Measurements from ENCODE around the gene SNRNP70. TPM values are rescaled to one million over a fixed set of nuclear protein-coding genes. Genes with fewer than 3 reads are reported as not detected.
"Not testable (repeated sequence)": the region's sequence is repeated elsewhere in the genome, so short reads cannot be mapped to it uniquely, and the experiment has no call there.

The SNRNP70 gene
- polyA plus RNA-seq, 3 donors from 2014 or later: 42.6 to 84.4 (median 48.8) TPM

DNA sequence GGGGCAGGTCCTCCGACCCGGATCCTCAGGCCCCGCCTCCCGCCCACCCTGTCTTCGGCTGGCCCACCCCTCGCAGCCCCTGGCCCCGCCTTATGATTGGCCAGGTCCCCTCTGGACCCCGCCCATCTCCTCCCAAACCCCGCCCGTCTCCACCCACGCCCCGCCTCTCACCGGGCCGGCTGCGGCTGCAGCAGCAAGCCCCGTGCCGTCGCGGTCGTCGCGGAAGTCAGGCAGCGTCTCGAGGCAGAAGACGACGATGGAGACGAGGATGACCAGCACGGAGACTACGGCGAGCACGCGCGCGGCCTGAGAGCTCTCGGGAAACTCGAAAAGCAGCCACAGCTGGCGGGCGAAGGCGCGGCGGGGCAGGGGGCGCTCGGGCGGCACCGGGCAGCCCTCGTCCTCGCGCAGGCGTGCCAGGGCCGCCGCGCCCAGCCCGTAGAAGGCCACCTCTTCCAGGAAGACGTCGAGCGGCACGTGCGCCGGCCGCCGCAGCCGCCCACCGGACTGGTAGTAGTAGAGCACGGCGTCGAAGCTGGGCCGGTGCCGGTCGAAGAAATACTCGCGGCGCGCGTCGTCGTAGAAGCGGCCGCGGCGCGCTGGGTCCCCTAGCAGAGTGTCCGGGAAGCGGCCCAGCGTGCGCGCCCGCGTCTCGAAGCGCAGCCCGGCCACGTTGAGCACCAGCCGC is 13.2 kb upstream of the SNRNP70 start:
- H3K27ac Mint-ChIP-seq: no peak overlapping the region

DNA sequence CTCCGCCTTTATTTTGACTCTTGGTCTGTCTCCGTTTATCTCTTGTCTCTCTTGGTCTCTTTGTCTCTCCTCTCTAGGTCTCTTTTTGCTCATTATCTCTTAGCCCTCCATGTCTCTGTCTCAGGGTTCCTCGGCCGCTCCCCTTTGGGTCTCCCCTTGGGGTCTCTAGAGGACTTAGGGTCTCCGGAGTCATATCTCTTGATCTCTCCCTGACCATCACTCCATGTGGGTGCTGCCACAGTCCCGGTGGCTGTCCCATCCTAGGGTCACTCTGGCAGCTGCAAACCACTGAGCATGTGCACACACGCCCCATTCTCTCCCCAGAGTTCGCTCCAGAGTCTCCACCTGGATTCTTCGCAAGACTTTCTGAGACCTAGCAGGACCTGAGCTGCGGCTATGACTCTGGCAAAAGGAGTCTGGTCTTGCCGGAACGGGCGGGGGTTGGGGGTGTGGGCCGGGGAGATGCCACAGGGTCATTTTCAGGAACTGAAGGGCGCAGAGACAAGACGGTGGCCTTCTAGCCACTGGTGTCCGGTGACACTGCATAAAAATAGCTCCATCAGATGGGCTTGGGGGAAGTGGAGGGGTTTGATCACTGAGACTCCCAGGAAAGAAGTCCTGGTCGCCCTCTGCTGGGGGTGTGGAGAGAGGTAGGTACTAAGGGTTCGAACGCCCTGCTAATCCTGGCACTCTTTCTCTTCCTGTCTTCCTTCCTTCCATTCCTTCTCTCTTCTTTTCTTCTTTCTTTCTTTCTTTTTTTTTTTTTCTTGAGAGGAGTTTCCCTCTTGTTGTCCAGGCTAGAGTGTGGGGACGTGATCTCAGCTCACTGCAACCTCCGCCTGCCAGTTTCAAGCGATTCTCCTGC is 11.5 kb upstream of the SNRNP70 start:
- H3K4me3 Mint-ChIP-seq: peak overlapping the region; percentile 5 to 80 (median 56)
- peaks cover 0 to 11% (median 0%) of the 10 kb centered on the region in 6 donors for H3K9me3 Mint-ChIP-seq
- H3K27ac Mint-ChIP-seq: no peak overlapping the region
- DNase-seq: no peak
- peaks cover 10 to 37% (median 23%) of the 10 kb centered on the region in 3 donors for H3K27me3 Mint-ChIP-seq (ENCODE audit: low read depth in 3 of 3)
- peaks cover 19% of the 10 kb centered on the region in 2 donors for H3K4me1 Mint-ChIP-seq
- peaks cover 0 to 10% (median 9%) of the 10 kb centered on the region in 3 donors for H3K36me3 Mint-ChIP-seq

More for the DNA sequence above, 13.2 kb upstream of the SNRNP70 start:
- no peak for DNase-seq
- peaks cover 10 to 39% (median 21%) of the 10 kb centered on the region in 3 donors for H3K27me3 Mint-ChIP-seq (ENCODE audit: low read depth in 3 of 3)
- peak overlapping the region in 3 of 5 donors; percentile 40 to 53 (median 44) for H3K4me3 Mint-ChIP-seq
- peaks cover 0 to 10% (median 9%) of the 10 kb centered on the region in 3 donors for H3K36me3 Mint-ChIP-seq
- H3K4me1 Mint-ChIP-seq: peaks cover 19% of the 10 kb centered on the region in 2 donors
- H3K9me3 Mint-ChIP-seq: peaks cover 0 to 11% (median 0%) of the 10 kb centered on the region in 6 donors

DNA sequence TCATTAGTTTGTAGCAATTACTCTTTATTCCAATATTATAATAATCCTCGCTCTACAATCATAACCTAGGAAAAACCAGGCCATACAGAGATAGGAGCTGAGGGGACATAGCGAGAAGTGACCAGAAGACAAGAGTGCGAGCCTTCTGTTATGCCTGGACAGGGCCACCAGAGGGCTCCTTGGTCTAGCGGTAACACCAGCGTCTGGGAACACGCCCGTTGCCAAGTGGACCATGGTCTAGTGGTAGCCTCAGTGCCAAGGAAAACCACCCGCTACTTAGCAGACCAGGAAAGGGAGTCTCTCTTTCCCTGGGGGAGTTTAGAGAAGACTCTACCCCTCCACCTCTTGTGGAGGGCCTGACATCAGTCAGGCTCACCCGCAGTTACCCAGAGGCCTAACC is 10.4 kb upstream of the SNRNP70 start:
- peaks cover 6 to 32% (median 21%) of the 10 kb centered on the region in 3 donors for H3K27me3 Mint-ChIP-seq (ENCODE audit: low read depth in 3 of 3)
- DNase-seq, H3K4me3 Mint-ChIP-seq, H3K9me3 Mint-ChIP-seq, H3K36me3 Mint-ChIP-seq, H3K27ac Mint-ChIP-seq: not testable (repeated sequence)
- H3K4me1 Mint-ChIP-seq: peaks cover 19% of the 10 kb centered on the region in 2 donors

DNA sequence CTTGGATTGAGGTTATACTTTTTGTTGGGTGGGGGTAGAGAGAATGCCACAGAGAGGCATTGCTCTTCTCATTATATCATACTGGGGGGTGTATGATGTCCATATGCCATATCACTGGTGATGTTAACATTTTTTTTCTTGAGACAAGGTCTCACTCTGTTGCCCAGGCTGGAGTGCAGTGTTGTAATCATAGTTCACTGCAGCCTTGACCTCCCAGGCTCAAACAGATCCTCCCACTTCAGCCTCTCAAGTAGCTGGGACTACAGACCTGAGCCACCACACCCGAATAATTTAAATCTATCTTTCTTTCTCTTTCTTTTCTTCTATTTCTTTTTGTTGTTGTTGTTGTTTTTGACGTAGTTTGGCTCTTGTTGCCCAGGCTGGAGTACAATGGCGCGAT is 4.9 kb upstream of the SNRNP70 start:
- Mint-ChIP-seq H3K4me1 (peaks cover 5 to 7% of the 10 kb centered on the region in 2 donors), H3K27ac (no peak overlapping the region), H3K36me3 (no peaks in the 10 kb centered on the region), H3K9me3 (no peaks in the 10 kb centered on the region), H3K27me3 (ENCODE audit: low read depth in 3 of 3) (peaks cover 9 to 13% (median 10%) of the 10 kb centered on the region in 3 donors), H3K4me3 (no peak overlapping the region)
- DNase-seq: no peak

DNA sequence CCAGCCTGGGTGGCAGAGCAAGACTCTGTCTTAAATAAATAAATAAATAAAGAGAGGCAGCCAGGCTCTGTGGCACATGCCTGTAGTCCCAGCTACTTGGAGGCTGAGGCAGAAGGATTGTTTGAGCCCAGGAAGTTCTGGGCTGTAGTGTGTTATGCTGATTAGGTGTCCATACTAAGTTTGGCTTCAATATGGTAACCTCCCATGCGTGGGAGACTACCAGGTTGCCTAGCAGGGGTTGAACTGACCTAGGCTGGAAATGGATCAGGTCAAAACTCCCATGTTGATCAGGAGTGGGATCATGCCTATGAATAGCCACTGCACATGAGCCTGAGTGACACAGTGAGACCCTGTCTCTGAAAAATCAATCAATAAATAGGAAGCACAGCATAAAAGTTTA is 4.0 kb upstream of the SNRNP70 start:
- no peak overlapping the region for H3K4me3 Mint-ChIP-seq
- peaks cover 11 to 13% of the 10 kb centered on the region in 2 donors for H3K4me1 Mint-ChIP-seq
- no peaks in the 10 kb centered on the region for H3K9me3 Mint-ChIP-seq
- peaks cover 18 to 20% (median 18%) of the 10 kb centered on the region in 3 donors for H3K27me3 Mint-ChIP-seq (ENCODE audit: low read depth in 3 of 3)
- no peak overlapping the region for H3K27ac Mint-ChIP-seq
- DNase-seq: no peak
- H3K36me3 Mint-ChIP-seq: no peaks in the 10 kb centered on the region

DNA sequence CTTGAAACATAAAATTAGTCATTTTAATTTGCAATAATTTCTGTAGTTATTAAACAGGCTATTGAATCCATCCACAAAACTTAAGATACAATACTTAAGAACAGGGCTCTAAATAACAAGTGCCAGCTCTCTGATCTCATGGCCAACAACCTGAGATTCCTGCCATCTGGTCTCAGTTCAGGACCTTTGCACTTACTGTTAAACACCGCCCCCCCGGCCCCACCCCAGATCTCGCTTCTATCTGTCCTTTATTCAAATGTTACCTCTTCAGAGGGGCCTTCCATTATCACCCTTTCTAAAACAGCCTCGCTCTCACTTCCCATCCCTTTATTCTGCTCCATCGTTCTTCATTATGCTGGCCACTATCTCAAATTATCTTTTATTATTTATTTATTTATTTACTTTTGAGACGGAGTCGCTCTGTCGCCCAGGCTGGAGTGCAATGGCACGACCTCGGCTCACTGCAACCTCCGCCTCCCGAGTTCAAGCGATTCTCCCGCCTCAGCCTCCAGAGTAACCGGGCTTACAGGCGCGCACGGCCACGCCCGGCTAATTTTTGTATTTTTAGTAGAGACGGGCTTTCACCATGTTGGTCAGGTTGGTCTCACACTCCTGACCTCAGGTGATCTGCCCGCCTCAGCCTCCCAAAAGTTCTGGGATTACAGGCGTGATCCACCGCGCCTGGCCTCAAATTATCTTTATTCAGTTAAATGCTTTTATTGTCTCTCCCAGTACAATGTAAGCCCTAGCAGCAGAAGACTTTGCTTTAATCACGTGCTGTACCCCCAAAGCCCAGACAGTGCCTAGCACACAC is 838 bp upstream of the SNRNP70 start:
- Mint-ChIP-seq H3K4me3 (peak overlapping the region; percentile 93 to 96 (median 95)), H3K27me3 (ENCODE audit: low read depth in 3 of 3) (peaks cover 20 to 22% (median 20%) of the 10 kb centered on the region in 3 donors), H3K36me3 (peaks cover 3 to 7% (median 4%) of the 10 kb centered on the region in 3 donors), H3K27ac (peak overlapping the region; percentile 83 to 96 (median 93)), H3K9me3 (no peaks in the 10 kb centered on the region), H3K4me1 (peaks cover 35 to 36% of the 10 kb centered on the region in 2 donors)
- DNase-seq: no peak

DNA sequence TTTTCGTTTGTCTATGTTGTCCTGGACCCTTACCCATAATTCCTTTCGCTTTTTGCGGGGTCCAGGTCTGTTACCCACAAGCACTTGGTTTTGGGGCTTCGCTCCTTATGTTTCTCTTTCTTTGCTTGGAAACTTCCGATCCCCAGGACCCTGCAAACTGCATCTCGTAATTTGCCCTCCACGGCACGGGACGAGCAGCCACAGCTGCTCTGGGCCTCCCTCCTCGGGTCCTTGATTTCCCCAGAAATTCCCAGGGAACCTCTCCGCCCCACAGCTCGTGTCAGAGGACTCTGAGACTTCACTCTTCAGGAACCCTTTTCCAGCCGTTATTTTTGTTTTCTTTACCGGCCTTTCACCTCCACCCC is 599 bp downstream of the SNRNP70 start:
- H3K27ac Mint-ChIP-seq: peak overlapping the region; percentile 80 to 96 (median 92)
- H3K9me3 Mint-ChIP-seq: no peaks in the 10 kb centered on the region
- peaks cover 35 to 41% of the 10 kb centered on the region in 2 donors for H3K4me1 Mint-ChIP-seq
- no peak for DNase-seq
- H3K36me3 Mint-ChIP-seq: peaks cover 4 to 10% (median 7%) of the 10 kb centered on the region in 3 donors
- peak overlapping the region; percentile 93 to 96 (median 95) for H3K4me3 Mint-ChIP-seq
- peaks cover 20 to 22% (median 20%) of the 10 kb centered on the region in 3 donors for H3K27me3 Mint-ChIP-seq (ENCODE audit: low read depth in 3 of 3)

DNA sequence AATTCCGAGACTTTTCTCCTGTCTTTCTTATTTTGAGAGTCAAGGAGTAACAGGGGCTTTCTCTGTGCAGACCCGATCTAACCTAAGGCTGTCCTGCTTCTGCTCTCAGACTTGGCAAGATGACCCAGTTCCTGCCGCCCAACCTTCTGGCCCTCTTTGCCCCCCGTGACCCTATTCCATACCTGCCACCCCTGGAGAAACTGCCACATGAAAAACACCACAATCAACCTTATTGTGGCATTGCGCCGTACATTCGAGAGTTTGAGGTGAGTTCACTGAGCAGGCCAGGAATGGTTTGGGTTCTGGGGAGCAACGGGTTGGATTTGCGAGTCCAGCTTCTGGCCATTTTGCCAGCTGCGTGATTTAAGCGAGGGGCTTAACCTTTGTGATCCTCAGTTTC is 1.0 kb downstream of the SNRNP70 start:
- H3K27me3 Mint-ChIP-seq (ENCODE audit: low read depth in 3 of 3): peaks cover 20 to 21% (median 20%) of the 10 kb centered on the region in 3 donors
- peak overlapping the region; percentile 93 to 96 (median 95) for H3K4me3 Mint-ChIP-seq
- no peaks in the 10 kb centered on the region for H3K9me3 Mint-ChIP-seq
- H3K27ac Mint-ChIP-seq: peak overlapping the region; percentile 80 to 96 (median 92)
- DNase-seq: no peak
- H3K4me1 Mint-ChIP-seq: peaks cover 37 to 41% of the 10 kb centered on the region in 2 donors
- H3K36me3 Mint-ChIP-seq: peaks cover 5 to 11% (median 7%) of the 10 kb centered on the region in 3 donors

DNA sequence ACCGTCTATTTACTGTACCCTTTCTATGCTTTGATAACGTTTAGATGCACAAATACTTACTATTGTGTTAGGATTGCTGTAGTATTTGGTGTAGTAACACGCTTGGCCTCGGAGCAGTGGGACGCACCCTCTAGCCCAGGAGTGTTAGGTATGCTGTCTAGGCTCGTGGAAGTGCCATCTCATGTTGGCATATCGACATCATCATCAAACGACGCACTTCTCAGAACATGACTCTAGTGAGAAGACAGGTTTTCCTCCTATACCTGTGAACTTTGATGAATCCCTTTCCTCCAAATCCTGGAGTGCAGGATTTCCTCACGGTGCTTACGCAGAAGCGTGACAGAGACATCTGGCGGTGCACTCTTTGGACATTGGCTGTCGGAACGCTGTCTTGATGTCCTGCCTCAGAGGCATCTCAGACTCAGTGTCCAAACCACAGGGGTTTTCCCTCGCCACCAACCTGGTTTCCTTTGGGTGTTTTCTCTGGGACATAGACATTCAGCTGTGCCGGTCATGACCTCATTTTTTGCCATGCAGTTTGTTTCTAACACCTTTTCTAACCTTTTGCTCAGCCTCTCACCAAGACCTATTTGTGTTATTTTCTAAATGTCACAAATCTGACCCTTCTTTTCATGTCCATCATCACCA is 6.3 kb downstream of the SNRNP70 start:
- DNase-seq: peak in 1 of 3 donors; percentile 17
- peaks cover 2 to 6% (median 4%) of the 10 kb centered on the region in 3 donors for H3K27me3 Mint-ChIP-seq (ENCODE audit: low read depth in 3 of 3)
- no peak overlapping the region for H3K4me3 Mint-ChIP-seq
- H3K27ac Mint-ChIP-seq: peak overlapping the region in 4 of 6 donors; percentile 6 to 73 (median 34)
- no peaks in the 10 kb centered on the region for H3K9me3 Mint-ChIP-seq
- H3K4me1 Mint-ChIP-seq: peaks cover 32 to 40% of the 10 kb centered on the region in 2 donors
- H3K36me3 Mint-ChIP-seq: peaks cover 11 to 24% (median 15%) of the 10 kb centered on the region in 3 donors

DNA sequence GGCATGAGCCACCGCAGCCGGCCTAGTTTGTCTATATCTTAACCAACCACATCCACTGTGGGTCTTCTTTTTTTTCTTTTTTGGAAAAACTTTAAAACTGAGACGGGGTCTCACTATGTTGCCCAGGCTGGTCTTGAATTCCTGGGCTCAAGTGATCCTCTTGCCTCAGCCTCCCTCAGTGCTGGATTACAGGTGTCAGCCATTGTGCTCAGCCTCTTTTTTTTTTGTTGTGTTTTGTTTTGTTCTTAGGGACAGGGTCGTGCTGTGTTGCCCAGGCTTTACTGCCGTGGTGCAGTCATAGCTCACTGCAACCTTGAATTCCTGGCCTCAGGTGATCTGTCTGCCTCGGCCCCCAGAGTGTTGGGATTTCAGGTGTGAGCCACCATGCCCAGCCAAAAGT is 7.4 kb downstream of the SNRNP70 start:
- no peaks in the 10 kb centered on the region for H3K9me3 Mint-ChIP-seq
- no peak for DNase-seq
- H3K27ac Mint-ChIP-seq: no peak overlapping the region
- H3K4me1 Mint-ChIP-seq: peaks cover 20 to 35% of the 10 kb centered on the region in 2 donors
- H3K36me3 Mint-ChIP-seq: peaks cover 8 to 21% (median 11%) of the 10 kb centered on the region in 3 donors
- peaks cover 0 to 2% (median 1%) of the 10 kb centered on the region in 3 donors for H3K27me3 Mint-ChIP-seq (ENCODE audit: low read depth in 3 of 3)
- H3K4me3 Mint-ChIP-seq: no peak overlapping the region

DNA sequence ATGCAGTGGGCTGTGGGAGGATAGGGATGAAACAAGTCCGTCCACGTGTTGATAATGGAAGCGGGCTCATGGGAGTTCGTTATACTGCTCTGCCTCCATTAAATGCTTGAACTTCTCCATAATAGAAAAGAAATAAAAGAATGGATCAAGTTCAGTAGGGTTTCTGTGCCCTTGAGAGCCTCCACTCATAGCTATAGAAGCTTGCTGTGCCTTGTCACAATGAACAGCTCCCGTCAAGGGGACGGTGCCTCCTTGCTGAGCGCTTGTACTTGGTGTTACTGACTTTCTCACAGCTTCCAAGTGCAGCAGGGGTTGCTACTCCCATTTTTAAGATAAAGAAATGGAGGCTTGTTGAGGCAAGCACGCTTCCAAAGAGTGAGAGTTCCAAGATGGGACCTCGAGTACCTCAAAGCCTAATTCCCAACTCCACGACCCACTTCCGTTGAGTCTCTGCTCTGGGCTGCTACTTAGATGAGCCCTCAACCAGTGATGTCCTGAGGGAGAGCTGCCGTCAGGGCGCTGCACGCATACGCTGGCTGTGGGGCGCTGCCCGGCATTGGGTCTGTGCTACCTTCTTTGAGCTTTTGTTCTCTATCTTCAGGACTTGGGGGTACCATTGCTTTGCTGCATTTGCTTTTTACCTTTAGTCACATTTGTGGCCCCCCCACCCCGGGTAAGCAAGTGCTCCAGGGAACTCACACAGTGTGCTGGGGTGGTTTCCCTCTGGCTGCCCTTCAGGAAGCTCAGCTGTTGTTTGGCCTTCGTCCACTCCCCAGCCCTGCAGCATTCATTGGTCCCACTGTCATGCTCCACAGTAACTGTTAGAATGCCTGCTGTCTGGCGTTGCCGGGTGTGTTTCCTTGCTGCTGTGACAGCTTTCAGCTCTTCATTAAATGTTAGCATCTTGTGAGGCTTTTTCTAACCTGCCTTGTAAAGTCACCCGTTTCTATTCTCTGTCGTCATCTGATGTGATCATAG is 9.5 kb downstream of the SNRNP70 start:
- peak overlapping the region in 2 of 6 donors; percentile 9 to 34 for H3K27ac Mint-ChIP-seq

More for the DNA sequence above, 9.5 kb downstream of the SNRNP70 start:
- Mint-ChIP-seq H3K4me1 (peaks cover 13 to 29% of the 10 kb centered on the region in 2 donors), H3K4me3 (no peak overlapping the region), H3K27me3 (ENCODE audit: low read depth in 3 of 3) (peaks cover 0 to 2% (median 1%) of the 10 kb centered on the region in 3 donors), H3K9me3 (no peaks in the 10 kb centered on the region), H3K36me3 (peaks cover 8 to 32% (median 14%) of the 10 kb centered on the region in 3 donors)
- DNase-seq: no peak

All from immature natural killer cell (primary cell).